Ectodermal cell (in vitro differentiated cells): Measurements from ENCODE around the gene NFS1.
"Not testable (repeated sequence)": the region's sequence is repeated elsewhere in the genome, so short reads cannot be mapped to it uniquely, and the experiment has no call there.

Source experiments
- H3K27ac ChIP-seq: 2 replicates; pipeline ENCODE4 v1.7.0; 2013; ENCODE audit warnings: mild to moderate bottlenecking, low read depth, low read length; ENCODE audit not compliant: insufficient read depth, poor library complexity, severe bottlenecking
- H3K27me3 ChIP-seq: 2 replicates; pipeline ENCODE4 v1.7.0; 2013; ENCODE audit warnings: mild to moderate bottlenecking, low read length; ENCODE audit not compliant: insufficient read depth, control insufficient read depth, poor library complexity, severe bottlenecking
- H3K36me3 ChIP-seq: one replicate; pipeline ENCODE4 v1.7.0; 2013; ENCODE audit warnings: low read length; ENCODE audit not compliant: control insufficient read depth, insufficient read depth
- H3K4me1 ChIP-seq: one replicate; pipeline ENCODE4 v1.7.0; 2013; ENCODE audit warnings: low read length; ENCODE audit not compliant: control insufficient read depth, insufficient read depth
- H3K4me3 ChIP-seq: 2 replicates; pipeline ENCODE4 v1.7.0; 2013; ENCODE audit warnings: low read depth, low read length, control low read depth; ENCODE audit not compliant: insufficient read depth
- H3K9me3 ChIP-seq: 2 replicates; pipeline ENCODE4 v1.7.0; 2013; ENCODE audit warnings: mild to moderate bottlenecking, low read length, moderate library complexity; ENCODE audit not compliant: control insufficient read depth
- WGBS, 2 experiments: methylation state at CpG; one replicate each; pipeline ENCODE4 v1.1.7; 2013; ENCODE audit warnings: missing lambda C conversion rate in 2 of 2; 5-methylcytosine and 5-hydroxymethylcytosine counted together

Gene NFS1

DNA sequence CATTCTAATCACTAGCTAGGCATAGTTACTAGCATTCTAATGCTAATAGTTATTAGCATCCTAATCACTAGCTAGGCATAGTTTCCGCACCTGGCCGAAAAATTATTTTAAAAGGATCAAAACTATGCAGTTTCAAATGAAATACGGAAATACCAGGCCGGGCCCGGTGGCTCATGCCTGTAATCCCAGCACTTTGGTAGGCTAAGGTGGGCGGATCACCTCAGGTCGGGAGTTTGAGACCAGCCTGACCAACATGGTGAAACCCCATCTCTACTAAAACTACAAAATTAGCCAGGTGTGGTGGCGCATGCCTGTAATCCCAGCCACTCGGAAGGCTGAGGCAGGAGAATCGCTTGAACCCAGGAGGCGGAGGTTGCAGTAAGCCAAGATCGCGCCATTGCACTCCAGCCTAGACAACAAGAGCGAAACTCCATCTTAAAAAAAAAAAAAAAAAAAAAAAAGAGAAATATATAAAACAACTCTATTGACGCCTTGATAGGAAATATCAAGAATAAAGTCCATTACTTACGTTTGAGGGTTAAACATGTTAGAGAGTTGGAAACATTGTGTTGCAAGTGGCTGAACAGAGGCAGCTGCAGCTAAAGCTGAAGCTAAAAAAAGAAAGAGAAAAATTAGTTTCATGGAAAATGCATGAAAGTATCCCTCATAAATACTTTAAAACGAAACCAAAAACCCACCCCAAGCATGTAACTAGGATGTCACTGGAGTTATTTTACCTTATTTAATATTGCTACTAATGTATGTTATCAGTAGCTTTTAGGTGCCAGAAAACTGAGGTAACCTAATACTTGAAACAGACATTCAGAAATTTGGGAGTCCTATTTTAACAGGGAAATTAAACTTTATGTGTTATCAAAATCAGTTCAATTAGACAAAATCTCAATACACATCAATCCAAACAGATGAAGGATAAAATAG is 7.7 kb upstream of the NFS1 start:
- H3K27me3 ChIP-seq, H3K4me1 ChIP-seq, H3K27ac ChIP-seq, H3K9me3 ChIP-seq, H3K4me3 ChIP-seq: not testable (repeated sequence)
- 93 to 96% methylated on average over 13 of the region's 17 CpGs for WGBS, 2 experiments
- H3K36me3 ChIP-seq, result peaks cover 61% of the 10 kb centered on the region

DNA sequence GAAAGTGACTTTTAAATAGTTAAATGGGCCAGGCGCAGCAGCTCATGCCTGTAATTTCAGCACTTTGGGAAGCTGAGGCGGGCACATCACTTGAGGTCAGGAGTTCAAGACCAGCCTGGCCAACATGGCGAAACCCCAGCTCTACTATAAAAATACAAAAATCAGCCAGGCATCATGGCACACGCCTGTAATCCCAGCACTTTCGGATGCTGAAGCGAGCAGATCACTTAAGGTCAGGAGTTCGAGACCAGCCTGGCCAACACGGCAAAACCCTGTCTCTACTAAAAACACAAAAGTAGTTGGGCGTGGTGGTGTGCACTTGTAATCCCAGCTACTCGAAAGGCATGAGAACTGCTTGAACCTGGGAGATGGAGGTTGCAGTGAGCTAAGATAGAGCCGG is 6.7 kb upstream of the NFS1 start:
- H3K27me3 ChIP-seq, H3K27ac ChIP-seq, H3K4me3 ChIP-seq, H3K4me1 ChIP-seq, H3K9me3 ChIP-seq: not testable (repeated sequence)
- H3K36me3 ChIP-seq, result peaks cover 52% of the 10 kb centered on the region
- WGBS, 2 experiments, result 91 to 92% methylated on average over 11 of the region's 11 CpGs

DNA sequence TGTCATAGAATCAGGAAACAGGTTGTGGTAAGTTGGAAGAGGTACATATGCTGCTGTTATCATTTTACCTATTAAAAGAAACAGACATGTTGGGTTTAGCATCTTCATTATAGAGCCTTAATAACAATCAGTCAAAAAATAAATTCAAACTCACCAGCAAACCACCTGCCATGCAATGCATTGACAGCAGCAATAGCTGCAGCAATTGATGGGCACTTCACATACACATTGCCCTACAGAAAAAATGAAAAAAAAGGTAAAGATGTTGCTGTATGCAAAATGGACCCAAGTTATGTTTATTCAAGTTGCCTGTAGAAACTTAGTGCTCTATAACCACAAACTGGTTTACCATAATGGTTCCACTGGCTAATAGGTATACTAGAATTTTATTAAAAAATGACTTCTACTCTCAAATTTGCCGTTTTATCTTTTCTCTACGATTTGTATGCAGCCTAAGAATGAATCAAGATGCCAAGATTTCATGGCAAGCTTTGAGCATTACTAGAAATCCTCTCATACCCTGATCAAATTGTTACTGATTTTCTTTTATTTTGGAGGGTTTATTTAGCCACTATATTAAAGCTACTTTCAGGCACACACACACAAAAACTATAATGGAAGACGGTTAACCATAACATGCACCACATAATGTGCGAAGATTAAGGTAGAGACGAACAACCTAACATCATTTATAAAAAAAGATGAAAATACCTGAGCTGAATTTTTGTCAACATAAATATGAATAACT is 5.5 kb upstream of the NFS1 start:
- Histone ChIP-seq H3K9me3 (no peaks in the 10 kb centered on the region), H3K36me3 (peaks cover 42% of the 10 kb centered on the region), H3K27ac (no peak overlapping the region), H3K4me1 (peaks cover 6% of the 10 kb centered on the region), H3K27me3 (no peaks in the 10 kb centered on the region), H3K4me3 (no peak overlapping the region)
- 93 to 96% methylated on average over 4 to 5 of the region's 5 CpGs for WGBS, 2 experiments

DNA sequence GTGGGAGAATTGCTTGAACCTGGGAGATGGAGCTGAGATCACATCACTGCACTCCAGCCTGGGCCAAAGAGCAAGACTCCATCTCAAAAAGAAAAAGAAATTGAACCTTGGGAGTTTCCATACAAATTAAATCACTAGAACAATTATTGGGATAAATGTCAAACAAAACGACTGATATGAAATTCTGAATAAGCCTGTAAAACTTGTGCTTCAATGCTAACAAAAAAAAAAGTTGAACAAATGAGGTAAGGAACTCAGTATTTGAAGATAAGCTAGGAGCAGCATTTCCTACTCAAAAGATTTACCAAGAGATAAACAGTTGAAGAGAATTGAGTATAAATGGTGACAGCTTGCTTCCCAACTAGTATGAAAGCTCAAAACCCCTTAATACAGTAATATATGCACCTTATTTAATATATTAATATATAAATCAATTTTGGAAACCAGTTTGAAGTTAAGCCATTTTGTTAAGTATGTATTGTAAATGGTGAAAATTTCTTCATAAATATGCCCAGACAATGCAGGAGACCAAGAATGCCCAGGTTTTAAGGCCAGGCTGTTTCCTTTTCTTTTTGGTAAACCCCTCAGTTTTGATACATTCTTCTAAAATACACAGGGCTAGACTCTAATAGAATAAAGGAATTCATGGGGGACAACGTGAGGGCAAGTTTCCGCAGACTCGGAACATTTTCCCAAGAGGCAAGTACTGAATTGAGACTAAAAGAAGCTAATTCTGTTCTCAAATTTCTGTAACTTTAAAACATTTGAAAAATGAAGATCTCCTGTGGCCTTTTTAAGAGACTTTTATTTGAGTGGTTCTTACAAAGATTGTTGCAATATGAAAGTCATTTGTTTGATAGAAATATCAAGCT is 3.9 kb upstream of the NFS1 start:
- H3K27me3 ChIP-seq, result no peaks in the 10 kb centered on the region
- no peak overlapping the region for H3K27ac ChIP-seq
- 95 to 100% methylated on average over 4 of the region's 4 CpGs for WGBS, 2 experiments
- H3K4me3 ChIP-seq, result no peak overlapping the region
- peaks cover 9% of the 10 kb centered on the region for H3K4me1 ChIP-seq
- H3K36me3 ChIP-seq, result peaks cover 32% of the 10 kb centered on the region
- no peaks in the 10 kb centered on the region for H3K9me3 ChIP-seq

DNA sequence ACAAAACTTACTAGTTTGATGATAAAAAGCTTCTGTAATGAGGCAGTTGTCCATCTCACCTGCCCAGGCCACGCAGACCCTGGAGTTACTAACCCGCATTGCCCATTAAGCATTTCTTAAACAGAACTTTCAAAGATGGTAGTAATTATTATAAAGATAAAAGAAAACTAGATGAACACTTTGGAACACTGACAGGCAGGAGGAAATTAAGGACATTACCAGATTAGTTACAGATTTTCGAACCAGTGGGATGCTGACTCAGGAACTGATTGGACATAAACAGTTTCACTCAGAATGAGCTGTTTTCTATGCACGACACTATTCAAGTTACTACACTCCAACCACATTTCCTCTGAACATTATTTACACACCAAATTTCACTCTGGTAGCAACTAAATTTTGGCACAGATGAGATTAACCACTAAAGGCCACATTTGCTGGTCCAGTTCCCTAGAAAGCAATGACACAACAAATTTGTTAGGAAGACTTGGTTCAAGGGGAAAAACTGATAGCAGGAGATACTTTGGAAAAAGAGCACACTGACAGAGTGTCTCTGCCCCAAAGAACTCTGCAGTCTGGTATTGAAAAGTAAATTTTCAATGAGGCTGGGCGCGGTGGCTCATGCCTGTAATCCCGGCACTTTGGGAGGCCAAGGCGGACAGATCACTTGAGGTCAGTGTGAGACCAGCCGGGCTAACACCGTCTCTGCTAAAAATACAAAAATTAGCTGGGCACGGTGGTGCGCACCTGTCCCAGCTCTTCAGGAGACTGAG is 3.1 kb upstream of the NFS1 start:
- WGBS, 2 experiments, result 92 to 95% methylated on average over 10 to 11 of the region's 12 CpGs
- Histone ChIP-seq H3K9me3 (no peaks in the 10 kb centered on the region), H3K27ac (no peak overlapping the region), H3K4me3 (no peak overlapping the region), H3K36me3 (peaks cover 32% of the 10 kb centered on the region), H3K4me1 (peaks cover 11% of the 10 kb centered on the region), H3K27me3 (no peaks in the 10 kb centered on the region)

DNA sequence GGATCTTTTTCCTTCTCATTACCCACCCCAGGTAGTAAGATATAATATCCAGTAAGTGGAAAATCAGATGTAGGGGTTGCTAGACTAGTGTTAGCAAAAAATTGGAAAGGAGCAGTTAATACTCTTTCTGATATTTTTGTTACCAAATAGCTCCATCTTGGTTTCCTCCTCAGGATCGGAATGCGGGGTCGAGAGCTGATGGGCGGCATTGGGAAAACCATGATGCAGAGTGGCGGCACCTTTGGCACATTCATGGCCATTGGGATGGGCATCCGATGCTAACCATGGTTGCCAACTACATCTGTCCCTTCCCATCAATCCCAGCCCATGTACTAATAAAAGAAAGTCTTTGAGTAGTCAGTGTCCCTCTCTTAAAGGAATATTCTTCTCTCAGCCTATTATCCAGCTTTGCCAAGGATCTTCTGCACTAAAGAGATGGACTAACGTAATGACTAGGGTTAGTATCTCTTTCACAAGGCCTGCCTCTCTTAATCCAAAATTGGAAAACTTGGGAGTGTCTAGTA is 1.5 kb upstream of the NFS1 start:
- Histone ChIP-seq H3K27ac (no peak overlapping the region), H3K9me3 (no peaks in the 10 kb centered on the region), H3K27me3 (no peaks in the 10 kb centered on the region), H3K4me1 (peaks cover 11% of the 10 kb centered on the region), H3K4me3 (peak overlapping the region; percentile 98), H3K36me3 (peaks cover 20% of the 10 kb centered on the region)
- 88 to 96% methylated on average over 7 of the region's 7 CpGs for WGBS, 2 experiments

DNA sequence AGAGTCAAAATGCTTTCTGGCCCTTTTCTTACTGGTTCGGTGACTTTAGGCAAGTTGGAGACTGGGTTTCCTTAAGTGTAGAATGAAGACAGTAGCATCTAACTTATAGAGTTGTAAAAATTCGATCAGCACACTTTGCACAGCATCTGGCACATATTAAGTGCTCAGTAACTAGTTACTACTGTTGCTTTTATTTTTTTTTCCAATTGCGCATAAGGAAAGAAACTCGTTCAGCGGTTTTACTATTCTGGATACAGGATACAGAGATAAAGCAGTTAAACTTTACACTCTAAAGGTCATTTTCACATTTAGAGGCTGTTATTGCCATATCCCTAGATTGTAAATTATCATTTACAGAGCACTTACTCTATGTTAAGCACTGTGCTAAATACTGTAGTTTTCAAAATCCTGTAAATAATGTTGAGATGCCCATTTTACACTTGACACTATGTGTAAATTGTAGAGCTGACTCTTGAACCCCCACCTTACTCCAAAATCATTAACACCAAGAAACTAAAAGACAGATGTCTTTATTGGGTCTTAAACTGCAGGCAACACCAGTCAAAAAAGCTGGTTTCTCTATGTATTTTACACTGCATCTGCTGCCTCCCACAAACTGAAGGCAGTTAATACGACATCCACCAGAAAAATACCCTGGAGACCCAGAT is 939 bp upstream of the NFS1 start:
- H3K9me3 ChIP-seq, result no peaks in the 10 kb centered on the region
- peak overlapping the region; percentile 98 for H3K4me3 ChIP-seq
- no peaks in the 10 kb centered on the region for H3K27me3 ChIP-seq
- peaks cover 16% of the 10 kb centered on the region for H3K36me3 ChIP-seq
- H3K27ac ChIP-seq, result peak overlapping the region; percentile 82
- peaks cover 11% of the 10 kb centered on the region for H3K4me1 ChIP-seq
- WGBS, 2 experiments, result 35 to 43% methylated on average over 6 of the region's 6 CpGs

DNA sequence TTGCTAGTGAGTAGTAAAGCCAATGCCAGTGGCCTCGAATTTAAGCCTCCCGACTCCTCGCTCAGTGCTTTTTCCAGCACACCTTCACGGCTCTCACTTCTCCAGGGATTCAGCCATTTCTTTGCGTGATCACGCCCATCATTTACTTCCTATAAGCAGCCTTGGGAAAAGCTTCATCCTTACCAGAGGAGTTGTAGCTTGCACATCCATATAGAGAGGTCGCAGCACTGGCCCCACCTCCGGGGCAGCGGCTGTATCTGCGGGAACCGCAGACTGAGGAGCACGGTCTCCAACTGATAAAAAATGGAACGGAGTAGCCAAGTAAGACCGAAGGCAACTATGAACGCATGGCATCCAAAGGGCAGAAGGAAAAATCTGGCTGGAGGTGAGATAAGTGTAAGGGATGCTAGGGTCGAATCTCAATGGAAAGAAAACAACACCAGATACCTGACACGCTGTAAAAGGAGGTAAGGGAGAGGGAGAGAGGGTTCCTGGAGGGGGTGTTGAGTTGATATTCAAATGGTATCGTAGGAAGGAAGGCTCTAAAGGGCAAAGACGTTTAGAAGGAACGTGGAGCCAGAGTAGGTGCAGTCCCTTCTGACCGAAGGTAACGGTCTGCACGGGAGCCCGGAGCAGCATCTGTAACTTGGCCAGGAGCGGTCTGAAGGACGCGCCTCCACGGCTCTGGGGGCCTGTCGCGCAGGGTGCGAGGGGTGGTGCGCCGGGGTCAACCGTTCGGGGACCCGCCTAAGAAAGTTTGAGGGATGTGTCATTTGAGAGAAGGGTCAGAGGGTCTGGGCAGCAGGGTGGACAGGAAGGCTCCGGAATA is 640 bp downstream of the NFS1 start:
- Histone ChIP-seq H3K9me3 (no peaks in the 10 kb centered on the region), H3K27ac (no peak overlapping the region), H3K4me1 (peaks cover 11% of the 10 kb centered on the region), H3K36me3 (peaks cover 5% of the 10 kb centered on the region), H3K4me3 (peak overlapping the region; percentile 98), H3K27me3 (no peaks in the 10 kb centered on the region)
- WGBS, 2 experiments, result 12% methylated on average over 37 of the region's 37 CpGs
